GM19467 (cell line): ENCODE results near the gene C14orf180.

ENCODE experiments used
- ATAC-seq: cut with Tn5 transposase; IDR thresholded peaks from one replicate; pipeline ENCODE4 v1.9.1; 2021; ENCODE audit warnings: mild to moderate bottlenecking, moderate library complexity; ENCODE audit not compliant: unreplicated experiment

The C14orf180 gene

GRCh38 chr14:104591506-104592291, 12.1 kb downstream of the C14orf180 start:
- ATAC-seq = no peak

DNA sequence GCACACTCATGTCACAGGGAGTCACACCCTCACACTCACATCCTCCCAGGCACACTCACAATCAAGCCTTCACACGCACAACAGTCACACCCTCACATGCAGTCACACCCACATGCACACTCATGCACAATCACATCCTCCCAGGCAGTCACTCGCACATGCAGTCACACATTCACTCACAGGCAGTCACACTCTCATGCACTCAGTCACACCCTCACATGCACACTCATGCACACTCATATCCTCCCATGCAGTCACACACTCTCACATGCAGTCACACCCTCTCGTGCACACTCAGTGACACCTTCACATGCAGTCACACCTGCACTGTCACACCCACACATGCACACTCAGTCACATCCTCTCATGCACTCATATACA, 12.7 kb downstream of the C14orf180 start:
- ATAC-seq = no peak

GRCh38 chr14:104592785-104593184, 13.2 kb downstream of the C14orf180 start:
- ATAC-seq = no peak

DNA sequence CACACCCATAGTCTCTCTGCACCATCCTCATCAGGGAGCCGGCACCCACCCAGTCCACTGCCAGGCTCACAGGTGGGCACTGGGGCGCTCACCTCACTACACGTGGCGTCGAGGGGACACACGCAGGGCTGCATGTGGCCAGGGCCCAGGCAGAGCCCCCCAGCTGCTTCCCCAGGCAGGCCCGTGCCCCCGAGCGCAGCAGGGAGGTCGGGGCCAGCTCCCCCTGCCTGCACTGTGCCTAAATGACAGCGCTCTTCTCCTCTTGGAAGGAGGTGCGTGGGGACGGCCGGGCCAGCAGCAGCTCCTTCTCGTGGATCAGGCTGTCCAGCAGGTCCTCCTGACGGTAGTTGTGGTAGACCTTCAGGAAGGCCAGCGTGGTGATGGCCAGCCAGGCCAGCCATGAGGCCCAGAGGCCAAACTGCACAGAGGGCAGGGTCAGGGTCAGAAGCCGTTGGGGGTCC, 13.7 kb downstream of the C14orf180 start:
- ATAC-seq = no peak

GRCh38 chr14:104593710-104594136, 14.2 kb downstream of the C14orf180 start:
- no peak for ATAC-seq

DNA sequence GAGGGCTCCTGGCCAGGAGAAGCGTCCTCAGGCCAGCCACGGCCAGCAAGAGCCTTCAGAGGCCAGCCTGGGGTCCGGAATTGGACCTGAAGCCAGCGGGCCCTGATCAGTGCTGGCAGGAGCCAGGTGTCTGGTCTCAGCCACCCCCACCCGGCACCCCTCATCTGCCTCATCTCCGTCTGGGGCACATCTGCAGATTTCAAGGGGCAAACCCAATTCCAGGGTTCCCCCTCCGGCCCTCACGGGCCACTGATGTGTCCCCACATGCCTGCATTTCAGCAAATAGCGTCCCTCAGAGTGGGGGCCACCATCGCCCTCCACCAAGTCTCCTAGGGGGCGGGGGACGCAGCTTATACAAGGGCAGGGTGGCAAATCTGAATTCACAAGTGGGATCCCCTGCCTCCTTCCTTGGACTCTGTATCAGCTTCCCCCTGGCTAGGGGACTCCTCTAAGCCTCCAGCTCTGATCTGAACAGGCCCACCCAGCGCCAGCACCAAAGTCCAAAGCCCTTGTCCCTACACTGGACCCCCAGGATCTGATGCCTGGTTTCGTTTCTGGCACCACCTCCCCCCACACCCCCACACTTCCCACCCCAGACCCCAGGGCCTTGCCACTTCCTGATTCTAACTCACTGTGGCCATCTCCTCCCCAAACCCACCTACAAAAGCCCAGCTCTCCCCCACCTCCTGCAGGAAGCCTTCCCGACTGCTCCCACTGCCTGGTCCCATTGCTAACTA, 14.9 kb downstream of the C14orf180 start:
- no peak for ATAC-seq

- ATAC-seq = no peak
These were observed 15.6 kb downstream of the C14orf180 start for GRCh38 chr14:104595116-104595675.

- ATAC-seq = no peak
These were observed 16.4 kb downstream of the C14orf180 start for GRCh38 chr14:104595911-104596450.

GRCh38 chr14:104596451-104596918, 16.9 kb downstream of the C14orf180 start:
- ATAC-seq = no peak

DNA sequence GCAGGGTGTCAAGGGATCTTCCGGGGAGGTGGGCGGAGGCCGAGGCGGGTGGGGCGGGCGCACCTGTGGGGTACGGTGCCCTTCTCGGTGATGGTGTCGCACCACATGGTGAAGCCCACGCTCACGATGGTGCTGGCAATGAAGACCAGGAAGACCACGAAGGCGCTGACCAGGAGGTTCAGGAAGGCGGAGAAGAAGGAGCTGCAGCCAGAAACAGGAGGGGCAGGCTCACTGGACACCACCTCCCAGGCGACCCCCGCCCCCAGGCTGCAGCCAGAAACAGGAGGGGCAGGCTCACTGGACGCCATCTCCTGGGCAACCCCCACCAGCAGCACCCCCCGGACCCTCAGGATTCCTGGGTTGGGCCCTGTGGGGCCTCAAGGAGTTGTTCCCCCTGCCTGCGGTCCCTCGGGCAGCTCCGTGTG, 17.4 kb downstream of the C14orf180 start:
- no peak for ATAC-seq

- no peak for ATAC-seq
These were observed 18.0 kb downstream of the C14orf180 start for GRCh38 chr14:104597576-104597975.

- no peak for ATAC-seq
These were observed 18.7 kb downstream of the C14orf180 start for GRCh38 chr14:104598039-104598909.

GRCh38 chr14:104598910-104599273, 19.3 kb downstream of the C14orf180 start:
- no peak for ATAC-seq

DNA sequence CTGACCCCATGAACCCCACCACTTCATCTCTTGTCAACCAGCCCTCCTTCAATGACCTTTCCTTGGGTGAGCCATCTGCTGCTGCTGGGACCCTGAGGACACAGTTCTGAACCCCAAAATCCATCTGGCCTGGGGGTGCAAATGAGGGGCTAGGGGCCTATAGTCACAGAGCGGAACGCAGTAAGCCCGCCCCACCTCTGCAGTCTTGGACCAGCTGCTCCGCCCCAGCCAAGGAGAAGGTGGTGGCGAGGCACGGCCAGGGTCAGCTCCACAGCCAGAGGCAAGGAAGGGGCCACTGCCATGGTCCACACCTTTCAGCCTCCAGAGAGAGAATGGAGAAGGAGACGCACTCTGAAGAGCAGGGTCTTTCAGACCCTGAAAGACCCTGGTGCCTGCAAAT, 19.9 kb downstream of the C14orf180 start:
- ATAC-seq = no peak

DNA sequence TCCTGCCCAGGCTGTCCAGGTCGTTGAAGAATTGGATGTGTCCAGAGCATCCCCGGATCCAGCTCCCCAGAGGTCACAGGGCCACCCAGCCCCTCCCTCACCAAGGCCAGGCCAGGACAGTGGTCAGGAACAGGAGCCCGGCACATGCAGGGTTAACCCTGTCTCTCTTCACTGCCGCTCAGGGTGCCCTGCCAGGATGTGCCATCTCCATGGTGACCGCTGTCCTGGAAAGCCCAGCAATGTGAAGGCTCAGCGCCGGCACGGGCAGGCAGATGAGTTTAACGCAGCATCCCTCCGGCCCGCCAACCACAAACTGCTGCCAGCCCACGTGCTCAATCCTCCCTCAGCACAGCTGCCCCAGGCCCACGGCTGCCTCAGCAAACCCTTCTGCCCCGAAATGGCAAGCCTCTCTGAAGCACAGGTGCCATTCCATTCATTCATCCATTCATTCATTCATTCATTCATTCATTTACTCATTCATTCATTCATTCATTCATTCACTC, 20.6 kb downstream of the C14orf180 start:
- no peak for ATAC-seq

DNA sequence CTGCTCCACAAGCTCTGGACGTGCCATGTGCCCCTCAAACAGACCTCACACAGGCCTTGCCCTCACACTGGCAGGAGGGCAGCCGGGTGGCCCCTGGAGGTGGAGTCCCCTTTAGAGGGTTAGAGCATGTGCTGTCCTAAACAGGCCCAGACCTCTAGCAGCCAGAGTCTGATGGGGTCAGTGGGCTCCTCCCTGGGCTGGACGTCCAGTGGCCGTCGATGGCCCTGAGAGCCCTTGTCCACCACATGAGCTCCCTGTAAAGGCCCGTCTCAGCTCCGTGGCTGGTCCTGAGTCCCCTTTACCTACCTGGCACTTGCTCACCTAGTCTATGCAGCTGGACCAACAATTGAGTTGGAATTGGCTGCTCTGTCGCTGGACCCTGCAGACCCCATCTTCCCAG, 21.2 kb downstream of the C14orf180 start:
- no peak for ATAC-seq

DNA sequence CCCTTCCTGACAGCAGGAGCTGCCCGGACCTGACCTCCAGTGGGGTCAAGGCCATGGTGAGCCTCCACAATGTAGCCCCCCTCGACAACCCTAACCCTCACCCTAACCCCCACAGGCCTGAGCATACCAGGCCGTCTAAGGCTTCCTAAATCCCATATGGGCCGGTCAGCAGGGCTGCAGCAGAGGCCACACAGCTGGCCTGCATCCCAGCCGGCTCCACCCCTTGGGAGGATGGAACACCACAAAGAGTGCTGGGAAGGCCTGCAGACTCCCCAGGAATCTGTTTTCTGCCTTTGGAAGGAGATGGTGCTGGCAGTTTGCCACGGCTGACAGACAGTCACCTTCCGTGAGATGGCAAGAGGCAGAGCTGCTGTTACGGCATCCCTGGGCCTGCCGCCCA, 22.2 kb downstream of the C14orf180 start:
- ATAC-seq = no peak

DNA sequence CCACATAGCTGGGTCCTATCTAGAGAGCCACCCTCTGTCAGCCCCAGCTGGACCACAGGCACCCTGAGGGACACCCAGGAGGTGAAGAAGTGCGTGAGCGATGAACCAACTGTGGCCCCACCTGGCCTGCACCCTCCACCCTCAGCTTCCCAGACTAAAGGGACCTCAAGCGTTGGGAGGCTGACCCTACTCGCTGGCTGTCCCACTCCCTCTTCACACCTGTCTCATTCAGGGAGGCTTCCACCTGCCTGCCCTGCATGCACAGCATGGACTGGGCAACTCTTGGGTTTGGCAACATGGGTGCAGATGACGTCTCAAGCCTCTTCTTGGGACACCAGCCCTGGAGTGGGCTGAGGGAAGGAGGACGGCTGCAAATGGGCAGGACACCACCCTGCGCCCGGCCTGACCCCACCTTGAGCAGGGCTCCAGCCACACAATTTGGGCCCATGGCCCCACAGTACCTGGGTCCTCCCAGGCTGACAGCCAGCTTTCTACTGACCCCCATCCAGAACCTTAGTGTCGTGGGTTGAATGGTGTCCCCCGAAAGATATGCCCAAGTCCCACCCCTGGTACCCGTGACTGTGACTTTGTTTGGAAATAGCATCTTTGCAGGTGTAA, 22.9 kb downstream of the C14orf180 start:
- ATAC-seq = no peak

GRCh38 chr14:104602933-104603325, 23.4 kb downstream of the C14orf180 start:
- ATAC-seq = no peak
